Lower leg skin (tissue), 4 donors: ENCODE data around the gene TP63. TPM values are rescaled to one million over a fixed set of nuclear protein-coding genes. Genes with fewer than 3 reads are reported as not detected.

Source experiments
- DNase-seq, 2 donors: peaks; one replicate each; pipeline ENCODE4 v3.0.0-alpha.2; 2019; ENCODE audit warnings: low spot score in 2 of 2
- H3K4me3 ChIP-seq: fragments of 200-600 bp; sonication (generic); 2 replicates; pipeline ENCODE4 v1.5.1; 2017; ENCODE audit warnings: mild to moderate bottlenecking, low read depth; ENCODE audit not compliant: poor library complexity, severe bottlenecking
- POLR2A ChIP-seq, 2 donors: fragments of 450-650 bp; IDR thresholded peaks; one replicate each; pipeline ENCODE4 v1.6.1; 2016 to 2017; ENCODE audit warnings: antibody characterized with exemption in 2 of 2, mild to moderate bottlenecking in 1 of 2, moderate library complexity in 1 of 2
- WGBS, 2 donors: methylation state at CpG; one replicate each; pipeline ENCODE4 v1.1.5; 2018; 5-methylcytosine and 5-hydroxymethylcytosine counted together
- intact Hi-C: fragments of 100-400 bp; cut with DNase I; formaldehyde crosslinking; loops from one replicate; pipeline ENCODE4 v1.15.0; 2023; ENCODE audit warnings: low total_unique reads
- microRNA counts, 2 donors: library from miRNA; unstranded; fragments of <30 nt; microRNA quantifications; one replicate each; lab custom pipeline; 2016
- microRNA-seq, 2 donors: library from miRNA; unstranded; fragments of <30 nt; microRNA quantifications; one replicate each; pipeline ENCODE4, GENCODE V29; 2016; ENCODE audit warnings: borderline replicate concordance in 2 of 2, borderline number of aligned reads in 1 of 2
- total RNA-seq, 4 donors: library from RNA; depleted of rRNA; stranded (reverse); fragments of >200 nt; gene quantifications; one replicate each; pipeline ENCODE4 v1.1.0, GENCODE V29; 2016
- TF ChIP-seq, protein P1 (sequence below), 3 donors: fragments of 450-650 bp; IDR thresholded peaks; one replicate each; pipeline ENCODE4 v1.5.1; 2016; ENCODE audit warnings: antibody characterized with exemption in 3 of 3, mild to moderate bottlenecking in 3 of 3, moderate library complexity in 2 of 3

TP63 gene
- total RNA-seq, 4 donors from 2014 or later: 208 to 373 (median 264) TPM

- no peak for DNase-seq
- no peak overlapping the region for H3K4me3 ChIP-seq
- WGBS, 2 donors: 43 to 59% methylated on average over 3 of the region's 3 CpGs
- TF ChIP-seq, protein P1, sequence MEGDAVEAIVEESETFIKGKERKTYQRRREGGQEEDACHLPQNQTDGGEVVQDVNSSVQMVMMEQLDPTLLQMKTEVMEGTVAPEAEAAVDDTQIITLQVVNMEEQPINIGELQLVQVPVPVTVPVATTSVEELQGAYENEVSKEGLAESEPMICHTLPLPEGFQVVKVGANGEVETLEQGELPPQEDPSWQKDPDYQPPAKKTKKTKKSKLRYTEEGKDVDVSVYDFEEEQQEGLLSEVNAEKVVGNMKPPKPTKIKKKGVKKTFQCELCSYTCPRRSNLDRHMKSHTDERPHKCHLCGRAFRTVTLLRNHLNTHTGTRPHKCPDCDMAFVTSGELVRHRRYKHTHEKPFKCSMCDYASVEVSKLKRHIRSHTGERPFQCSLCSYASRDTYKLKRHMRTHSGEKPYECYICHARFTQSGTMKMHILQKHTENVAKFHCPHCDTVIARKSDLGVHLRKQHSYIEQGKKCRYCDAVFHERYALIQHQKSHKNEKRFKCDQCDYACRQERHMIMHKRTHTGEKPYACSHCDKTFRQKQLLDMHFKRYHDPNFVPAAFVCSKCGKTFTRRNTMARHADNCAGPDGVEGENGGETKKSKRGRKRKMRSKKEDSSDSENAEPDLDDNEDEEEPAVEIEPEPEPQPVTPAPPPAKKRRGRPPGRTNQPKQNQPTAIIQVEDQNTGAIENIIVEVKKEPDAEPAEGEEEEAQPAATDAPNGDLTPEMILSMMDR (IDR thresholded peaks at IDR 0.05): no peak
- TF ChIP-seq POLR2A (IDR thresholded peaks at IDR 0.05): no peak
- intact Hi-C loops: no loop called here
These were observed 311.8 kb downstream of the TP63 start for GRCh38 chr3:189942948-189943347.

DNA sequence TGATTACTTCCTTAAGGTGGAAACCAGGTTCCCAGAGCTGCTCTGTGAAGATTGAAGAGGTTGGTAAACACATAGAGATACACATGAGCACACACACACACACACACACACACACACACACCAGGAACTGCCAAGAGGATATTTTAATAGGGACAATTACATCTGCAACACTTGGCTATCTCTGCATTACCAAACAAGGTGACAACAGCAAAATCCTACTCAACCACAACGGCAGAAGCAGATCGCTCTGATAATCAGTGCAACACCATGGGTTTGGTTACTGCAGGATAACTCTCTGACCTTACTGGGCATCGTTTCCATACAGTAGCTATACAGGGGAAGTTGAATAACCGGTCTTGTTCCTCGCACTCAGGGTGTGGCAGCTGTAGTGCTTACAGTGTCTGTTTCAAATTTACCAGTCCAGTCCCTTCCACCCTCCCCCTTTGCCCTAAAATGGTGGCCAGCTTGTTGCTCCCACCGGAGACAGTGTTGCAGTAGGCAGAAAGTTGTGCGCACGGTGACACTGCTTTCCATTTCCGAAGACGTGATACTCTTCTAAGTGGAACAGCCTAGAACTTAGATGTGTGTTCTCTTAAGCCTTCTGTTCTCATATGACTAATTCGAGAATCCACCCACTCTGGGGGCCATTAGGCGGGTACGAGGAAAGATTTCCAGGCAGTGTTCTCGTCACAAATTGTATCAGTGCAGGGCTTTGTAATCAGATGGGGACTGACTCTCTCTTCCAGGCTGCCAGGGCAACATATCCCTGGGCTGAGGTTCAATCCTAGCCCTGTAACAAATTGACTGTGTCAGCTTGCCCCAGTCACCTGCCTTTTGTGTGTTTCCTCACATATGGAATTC is 313.3 kb downstream of the TP63 start:
- TF ChIP-seq POLR2A (IDR thresholded peaks at IDR 0.05): no peak
- TF ChIP-seq, protein P1 (IDR thresholded peaks at IDR 0.05): no peak
- intact Hi-C loops: no loop called here
- no peak overlapping the region for H3K4me3 ChIP-seq
- WGBS, 2 donors: 43 to 53% methylated on average over 14 of the region's 14 CpGs
- peak in 1 of 2 donors; percentile 73 for DNase-seq

GRCh38 chr3:189945935-189946709 is 314.9 kb downstream of the TP63 start:
- 87 to 88% methylated on average over 6 of the region's 6 CpGs for WGBS, 2 donors
- intact Hi-C loops: no loop called here
- TF ChIP-seq POLR2A (IDR thresholded peaks at IDR 0.05): no peak
- TF ChIP-seq, protein P1 (IDR thresholded peaks at IDR 0.05): no peak
- H3K4me3 ChIP-seq: no peak overlapping the region
- no peak for DNase-seq

MicroRNAs encoded within 50 kb of the gene (microRNA counts, 767-probe panel; counts per million panel counts)
- microRNA hsa-miR-944 (lab: Ali Mortazavi, UCI): 0 to 358 counts per million in 2 donors

Small RNA genes lying within 50 kb of the gene (microRNA-seq; reads per million reads assigned to microRNA genes)
- 169 to 181 reads per million in 2 donors for gene MIR944
